Vagina (tissue), 2 donors: ENCODE data around the gene C1orf105. TPM values are rescaled to one million over a fixed set of nuclear protein-coding genes. Genes with fewer than 3 reads are reported as not detected.

Experiments used
- DNase-seq, 2 donors: peaks; one replicate each; pipeline ENCODE4 v3.0.0-alpha.2; 2017; ENCODE audit errors: extremely low spot score in 2 of 2
- H3K27ac ChIP-seq: fragments of 200-600 bp; sonication (generic); one replicate; pipeline ENCODE4 v1.5.1; 2019
- H3K27me3 ChIP-seq: fragments of 200-600 bp; sonication (generic); one replicate; pipeline ENCODE4 v1.5.1; 2019
- H3K36me3 ChIP-seq, 2 donors: fragments of 200-600 bp; sonication (generic); one replicate each; pipeline ENCODE4 v1.5.1; 2017 to 2019
- H3K4me1 ChIP-seq: fragments of 200-600 bp; sonication (generic); one replicate; pipeline ENCODE4 v1.5.1; 2019
- H3K4me3 ChIP-seq, 2 donors: fragments of 200-600 bp; sonication (generic); 1 replicate in 1 of 2; 2 replicates in 1 of 2; pipeline ENCODE4 v1.5.1; 2016 to 2019
- H3K9me3 ChIP-seq: fragments of 200-600 bp; sonication (generic); one replicate; pipeline ENCODE4 v1.5.1; 2019
- CTCF ChIP-seq, 3 experiments: fragments of 450-650 bp in 2 of 3; fragments of 200-600 bp in 1 of 3; sonication (generic) in 1 of 3; IDR thresholded peaks; one replicate each; pipeline ENCODE4 v1.5.1; 2017 to 2019; ENCODE audit warnings: antibody characterized with exemption in 3 of 3, mild to moderate bottlenecking in 2 of 3, moderate library complexity in 2 of 3
- POLR2A ChIP-seq, 2 donors: fragments of 450-650 bp; IDR thresholded peaks; one replicate each; pipeline ENCODE4 v1.6.1; 2017; ENCODE audit warnings: antibody characterized with exemption in 2 of 2, mild to moderate bottlenecking in 2 of 2, moderate library complexity in 2 of 2
- POLR2AphosphoS5 ChIP-seq, 2 donors: sonication (generic); formaldehyde crosslinking; IDR thresholded peaks; one replicate each; pipeline ENCODE4 v1.9.0; 2017; ENCODE audit warnings: antibody characterized with exemption in 2 of 2, mild to moderate bottlenecking in 2 of 2, low read depth in 1 of 2; ENCODE audit not compliant: insufficient read depth in 1 of 2
- intact Hi-C: fragments of 100-400 bp; cut with DNase I; formaldehyde crosslinking; loops from one replicate; pipeline ENCODE4 v1.15.1; 2023
- total RNA-seq: library from RNA; depleted of rRNA; stranded (reverse); fragments of >200 nt; gene quantifications from one replicate; pipeline ENCODE4 v1.2.3, GENCODE V29; 2016

C1orf105 gene
- total RNA-seq, 1 donor from 2014 or later = not detected

GRCh38 chr1:172394141-172394751 lies 26.2 kb upstream of the C1orf105 start:
- Histone ChIP-seq H3K36me3 (no peaks in the 10 kb centered on the region), H3K4me3 (no peak overlapping the region), H3K9me3 (no peaks in the 10 kb centered on the region), H3K27ac (peak overlapping the region; percentile 47), H3K4me1 (peaks cover 34% of the 10 kb centered on the region), H3K27me3 (no peaks in the 10 kb centered on the region)
- no peak for DNase-seq
- intact Hi-C loops = loop anchor here (10.0 kb wide), 1 partner anchor 249 kb away; no protein-coding TSS in a partner anchor
- no peak for TF ChIP-seq CTCF (IDR thresholded peaks at IDR 0.05)

GRCh38 chr1:172394811-172395210 lies 25.7 kb upstream of the C1orf105 start:
- Histone ChIP-seq H3K9me3 (no peaks in the 10 kb centered on the region), H3K4me3 (no peak overlapping the region), H3K4me1 (peaks cover 40% of the 10 kb centered on the region), H3K27ac (peak overlapping the region; percentile 47), H3K27me3 (no peaks in the 10 kb centered on the region), H3K36me3 (no peaks in the 10 kb centered on the region)
- TF ChIP-seq POLR2A (IDR thresholded peaks at IDR 0.05) (no peak), CTCF (IDR thresholded peaks at IDR 0.05) (no peak), POLR2AphosphoS5 (IDR thresholded peaks at IDR 0.05; ENCODE audit: insufficient read depth in 1 of 2, low read depth in 1 of 2) (no peak)
- intact Hi-C loops = loop anchor here (10.0 kb wide), 1 partner anchor 250 kb away; no protein-coding TSS in a partner anchor
- DNase-seq = no peak

GRCh38 chr1:172395576-172395975 lies 24.9 kb upstream of the C1orf105 start:
- TF ChIP-seq POLR2A (IDR thresholded peaks at IDR 0.05) = no peak
- no peak for TF ChIP-seq CTCF (IDR thresholded peaks at IDR 0.05)
- no peak for TF ChIP-seq POLR2AphosphoS5 (IDR thresholded peaks at IDR 0.05; ENCODE audit: insufficient read depth in 1 of 2, low read depth in 1 of 2)
- intact Hi-C loops = loop anchor here (10.0 kb wide), 1 partner anchor 251 kb away; no protein-coding TSS in a partner anchor
- H3K4me3 ChIP-seq = no peak overlapping the region
- H3K27ac ChIP-seq = no peak overlapping the region
- H3K27me3 ChIP-seq = no peaks in the 10 kb centered on the region
- H3K36me3 ChIP-seq = no peaks in the 10 kb centered on the region
- no peaks in the 10 kb centered on the region for H3K9me3 ChIP-seq
- H3K4me1 ChIP-seq = peaks cover 42% of the 10 kb centered on the region
- no peak for DNase-seq

- intact Hi-C loops = loop anchor here (10.0 kb wide), 1 partner anchor 252 kb away; no protein-coding TSS in a partner anchor
- Histone ChIP-seq H3K4me3 (no peak overlapping the region), H3K27ac (peak overlapping the region; percentile 74), H3K9me3 (no peaks in the 10 kb centered on the region), H3K36me3 (no peaks in the 10 kb centered on the region), H3K27me3 (no peaks in the 10 kb centered on the region), H3K4me1 (peaks cover 40% of the 10 kb centered on the region)
- TF ChIP-seq POLR2AphosphoS5 (IDR thresholded peaks at IDR 0.05; ENCODE audit: insufficient read depth in 1 of 2, low read depth in 1 of 2) = no peak
- TF ChIP-seq POLR2A (IDR thresholded peaks at IDR 0.05) = no peak
- TF ChIP-seq CTCF (IDR thresholded peaks at IDR 0.05) = no peak
- DNase-seq = no peak
These were observed 23.3 kb upstream of the C1orf105 start for GRCh38 chr1:172397221-172397620.

GRCh38 chr1:172397633-172398032 lies 22.9 kb upstream of the C1orf105 start:
- Histone ChIP-seq H3K9me3 (no peaks in the 10 kb centered on the region), H3K4me1 (peaks cover 40% of the 10 kb centered on the region), H3K27ac (peak overlapping the region; percentile 74), H3K27me3 (no peaks in the 10 kb centered on the region), H3K36me3 (no peaks in the 10 kb centered on the region), H3K4me3 (no peak overlapping the region)
- intact Hi-C loops = loop anchor here (10.0 kb wide), 1 partner anchor 253 kb away; no protein-coding TSS in a partner anchor
- no peak for TF ChIP-seq POLR2AphosphoS5 (IDR thresholded peaks at IDR 0.05; ENCODE audit: insufficient read depth in 1 of 2, low read depth in 1 of 2)
- TF ChIP-seq POLR2A (IDR thresholded peaks at IDR 0.05) = no peak
- no peak for TF ChIP-seq CTCF (IDR thresholded peaks at IDR 0.05)
- DNase-seq = no peak
